ENCODE data around the gene PLA2G2D. TPM values are rescaled to one million over a fixed set of nuclear protein-coding genes. Genes with fewer than 3 reads are reported as not detected.

PLA2G2D gene
- total RNA-seq, 1 experiment from 2014 or later, result not detected

DNA sequence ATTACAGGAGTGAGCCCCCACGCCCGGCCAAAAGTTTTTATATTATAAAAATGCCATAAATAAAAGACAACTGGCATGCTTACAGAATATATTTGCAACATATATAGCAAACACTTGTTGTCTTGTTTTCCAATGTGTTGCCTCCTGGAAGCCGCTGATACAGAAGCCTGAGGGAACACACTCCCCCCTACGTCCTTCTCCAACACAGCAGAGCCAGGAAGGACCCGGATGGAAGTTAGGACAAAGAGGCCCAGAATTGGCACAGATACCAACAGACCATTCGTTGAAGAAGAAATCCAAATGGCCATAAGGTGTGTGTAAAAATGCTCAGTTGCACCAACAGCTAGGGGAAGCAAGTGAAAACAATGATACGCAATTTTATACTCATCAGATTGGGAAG is 50.6 kb downstream of the PLA2G2D start:
- DNase-seq, result no peak
- Histone ChIP-seq H3K4me3 (no peak overlapping the region), H3K36me3 (no peaks in the 10 kb centered on the region), H3K9me3 (no peaks in the 10 kb centered on the region), H3K27me3 (no peaks in the 10 kb centered on the region)

DNA sequence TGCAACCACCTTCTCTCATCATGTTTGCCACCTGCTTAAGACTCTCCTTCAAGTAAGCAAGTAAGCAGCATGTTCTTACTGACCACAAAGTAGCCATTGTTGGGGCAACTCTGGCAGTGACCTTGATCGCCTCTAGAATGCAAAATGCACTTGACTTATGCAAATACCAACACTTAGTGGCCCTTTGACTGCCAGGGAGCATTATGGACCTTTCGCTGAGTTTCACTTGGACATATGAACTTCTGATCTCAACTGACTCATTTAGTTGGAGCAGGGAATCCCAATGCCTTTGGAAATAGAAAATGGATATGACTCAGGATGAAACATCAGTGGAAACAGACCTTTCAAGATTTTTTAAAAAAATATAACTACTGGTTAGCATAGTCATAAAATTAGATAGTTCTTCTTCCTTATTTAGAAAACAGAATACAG is 55.5 kb downstream of the PLA2G2D start:
- Histone ChIP-seq H3K9me3 (no peaks in the 10 kb centered on the region), H3K27me3 (no peaks in the 10 kb centered on the region), H3K36me3 (no peaks in the 10 kb centered on the region), H3K4me3 (no peak overlapping the region)
- peak; percentile 45 for DNase-seq

Other genes with a start within 250 kb of the PLA2G2D start
- gene OTUD3, start 237.1 kb downstream of the PLA2G2D start, total RNA-seq (2014; rRNA removed; shearing (Covaris generic); ENCODE audit: low replicate concordance), result 3.5 and 4.1 TPM in 2 replicates
- not detected in 2 replicates for gene PLA2G2E, start 195.9 kb downstream of the PLA2G2D start, total RNA-seq (2014; rRNA removed; shearing (Covaris generic); ENCODE audit: low replicate concordance)
- gene PLA2G2A, start 139.9 kb downstream of the PLA2G2D start, total RNA-seq (2014; rRNA removed; shearing (Covaris generic); ENCODE audit: low replicate concordance), result not detected in 2 replicates
- 2.4 TPM in 1 of 2 replicates, not detected in the other for gene PLA2G5, start 49.3 kb downstream of the PLA2G2D start, total RNA-seq (2014; rRNA removed; shearing (Covaris generic); ENCODE audit: low replicate concordance)
- not detected in 2 replicates for gene PLA2G2F, start 19.8 kb upstream of the PLA2G2D start, total RNA-seq (2014; rRNA removed; shearing (Covaris generic); ENCODE audit: low replicate concordance)
- not detected in 2 replicates for gene UBXN10, start 66.6 kb upstream of the PLA2G2D start, total RNA-seq (2014; rRNA removed; shearing (Covaris generic); ENCODE audit: low replicate concordance)
- gene PLA2G2C, start 67.0 kb upstream of the PLA2G2D start, total RNA-seq (2014; rRNA removed; shearing (Covaris generic); ENCODE audit: low replicate concordance), result not detected in 2 replicates
- gene VWA5B1, start 171.3 kb upstream of the PLA2G2D start, total RNA-seq (2014; rRNA removed; shearing (Covaris generic); ENCODE audit: low replicate concordance), result not detected in 2 replicates